Measurements from ENCODE around the gene MOCS3. TPM values are rescaled to one million over a fixed set of nuclear protein-coding genes. Genes with fewer than 3 reads are reported as not detected.

MOCS3 gene
- total RNA-seq, 1 donor from 2014 or later = 7.4 TPM

DNA sequence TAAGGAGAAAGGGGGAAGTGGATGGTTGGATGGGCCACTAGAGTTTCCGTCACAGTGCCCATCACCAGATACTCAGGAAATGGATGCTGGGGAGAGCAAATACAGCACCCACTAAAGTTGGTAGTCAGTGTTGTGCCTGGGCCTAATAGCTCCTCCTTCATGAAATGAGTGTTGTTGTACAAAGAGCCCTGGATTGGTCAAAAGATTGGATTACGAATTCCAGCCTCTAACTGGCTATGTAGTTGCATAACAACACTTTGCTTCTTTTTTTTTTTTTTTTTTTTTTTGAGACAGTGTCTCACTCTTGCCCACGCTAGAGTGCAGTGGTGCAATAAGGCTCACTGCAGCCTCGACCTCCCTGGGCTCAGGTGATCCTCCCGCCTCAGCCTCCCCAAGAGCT lies 36.9 kb downstream of the MOCS3 start:
- Mint-ChIP-seq H3K27ac (peak overlapping the region; percentile 58), H3K27me3 (no peaks in the 10 kb centered on the region), H3K4me3 (no peak overlapping the region), H3K9me3 (peaks cover 4% of the 10 kb centered on the region), H3K36me3 (no peaks in the 10 kb centered on the region), H3K4me1 (ENCODE audit: unreplicated experiment) (peaks cover 9% of the 10 kb centered on the region)
- TF ChIP-seq, protein P1, sequence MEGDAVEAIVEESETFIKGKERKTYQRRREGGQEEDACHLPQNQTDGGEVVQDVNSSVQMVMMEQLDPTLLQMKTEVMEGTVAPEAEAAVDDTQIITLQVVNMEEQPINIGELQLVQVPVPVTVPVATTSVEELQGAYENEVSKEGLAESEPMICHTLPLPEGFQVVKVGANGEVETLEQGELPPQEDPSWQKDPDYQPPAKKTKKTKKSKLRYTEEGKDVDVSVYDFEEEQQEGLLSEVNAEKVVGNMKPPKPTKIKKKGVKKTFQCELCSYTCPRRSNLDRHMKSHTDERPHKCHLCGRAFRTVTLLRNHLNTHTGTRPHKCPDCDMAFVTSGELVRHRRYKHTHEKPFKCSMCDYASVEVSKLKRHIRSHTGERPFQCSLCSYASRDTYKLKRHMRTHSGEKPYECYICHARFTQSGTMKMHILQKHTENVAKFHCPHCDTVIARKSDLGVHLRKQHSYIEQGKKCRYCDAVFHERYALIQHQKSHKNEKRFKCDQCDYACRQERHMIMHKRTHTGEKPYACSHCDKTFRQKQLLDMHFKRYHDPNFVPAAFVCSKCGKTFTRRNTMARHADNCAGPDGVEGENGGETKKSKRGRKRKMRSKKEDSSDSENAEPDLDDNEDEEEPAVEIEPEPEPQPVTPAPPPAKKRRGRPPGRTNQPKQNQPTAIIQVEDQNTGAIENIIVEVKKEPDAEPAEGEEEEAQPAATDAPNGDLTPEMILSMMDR (conservative IDR thresholded peaks at IDR 0.05) = no peak
- no peak for DNase-seq (ENCODE audit: extremely low spot score, unreplicated experiment)

DNA sequence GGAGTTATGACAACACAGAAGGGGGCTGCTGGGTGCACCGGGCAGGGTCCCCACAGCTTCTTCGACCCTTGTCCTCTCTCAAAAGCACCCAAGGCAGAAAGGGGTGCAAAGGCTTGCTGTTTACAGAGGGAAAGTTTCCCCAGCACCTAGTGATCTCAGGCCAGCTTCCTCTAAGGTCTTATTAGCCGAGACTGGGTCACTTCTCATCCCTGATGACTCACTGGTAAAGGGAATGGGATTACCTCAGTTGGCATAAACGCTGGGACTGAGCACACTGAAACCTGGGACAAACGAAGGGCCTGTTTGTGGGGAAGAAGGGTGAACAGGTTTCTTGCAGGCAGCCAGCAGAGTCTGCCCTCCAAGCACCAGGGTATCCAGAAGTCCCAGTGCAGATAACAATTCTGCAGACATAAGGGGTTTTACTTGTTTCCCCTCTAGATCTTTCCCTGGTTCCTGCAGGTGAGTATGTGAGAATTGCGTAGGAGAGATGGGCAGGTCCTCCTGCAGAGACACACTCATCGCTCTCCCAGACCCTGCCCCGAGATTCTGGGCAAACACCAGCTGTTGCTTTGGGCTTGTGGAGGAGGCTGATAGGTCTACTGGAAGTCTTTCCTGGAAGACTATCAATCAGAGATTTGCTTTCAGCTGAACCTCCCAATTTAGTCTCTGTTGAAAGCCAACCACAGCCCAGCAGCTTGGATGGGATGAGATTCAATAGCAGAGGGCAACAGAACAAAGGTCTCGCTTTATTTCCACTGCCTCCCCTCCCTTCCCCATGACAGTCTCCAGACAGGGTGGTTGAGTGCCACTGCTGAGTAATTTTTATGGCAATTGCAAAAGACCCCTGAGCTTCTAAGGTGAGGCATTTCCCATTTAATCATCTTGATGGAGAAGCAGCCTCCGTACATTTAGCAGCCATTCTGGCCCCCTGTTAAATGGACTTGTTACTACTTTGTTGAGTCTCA lies 38.6 kb downstream of the MOCS3 start:
- TF ChIP-seq, protein P1 (conservative IDR thresholded peaks at IDR 0.05) = no peak
- peaks cover 4% of the 10 kb centered on the region for H3K9me3 Mint-ChIP-seq
- no peaks in the 10 kb centered on the region for H3K36me3 Mint-ChIP-seq
- no peak for DNase-seq (ENCODE audit: extremely low spot score, unreplicated experiment)
- H3K27ac Mint-ChIP-seq = no peak overlapping the region
- no peak overlapping the region for H3K4me3 Mint-ChIP-seq
- H3K4me1 Mint-ChIP-seq (ENCODE audit: unreplicated experiment) = peaks cover 9% of the 10 kb centered on the region
- H3K27me3 Mint-ChIP-seq = no peaks in the 10 kb centered on the region

GRCh38 chr20:50999355-50999754 lies 40.7 kb downstream of the MOCS3 start:
- TF ChIP-seq, protein P1 (conservative IDR thresholded peaks at IDR 0.05) = no peak
- Mint-ChIP-seq H3K36me3 (peaks cover 7% of the 10 kb centered on the region), H3K27me3 (no peaks in the 10 kb centered on the region), H3K4me3 (no peak overlapping the region), H3K9me3 (no peaks in the 10 kb centered on the region), H3K4me1 (ENCODE audit: unreplicated experiment) (peaks cover 4% of the 10 kb centered on the region), H3K27ac (peak overlapping the region; percentile 61)
- no peak for DNase-seq (ENCODE audit: extremely low spot score, unreplicated experiment)

- no peaks in the 10 kb centered on the region for H3K9me3 Mint-ChIP-seq
- TF ChIP-seq, protein P1 (conservative IDR thresholded peaks at IDR 0.05) = no peak
- H3K27ac Mint-ChIP-seq = no peak overlapping the region
- H3K36me3 Mint-ChIP-seq = peaks cover 11% of the 10 kb centered on the region
- H3K4me3 Mint-ChIP-seq = no peak overlapping the region
- peaks cover 4% of the 10 kb centered on the region for H3K4me1 Mint-ChIP-seq (ENCODE audit: unreplicated experiment)
- H3K27me3 Mint-ChIP-seq = no peaks in the 10 kb centered on the region
- no peak for DNase-seq (ENCODE audit: extremely low spot score, unreplicated experiment)
These were observed 43.0 kb downstream of the MOCS3 start for GRCh38 chr20:51001430-51002265.

DNA sequence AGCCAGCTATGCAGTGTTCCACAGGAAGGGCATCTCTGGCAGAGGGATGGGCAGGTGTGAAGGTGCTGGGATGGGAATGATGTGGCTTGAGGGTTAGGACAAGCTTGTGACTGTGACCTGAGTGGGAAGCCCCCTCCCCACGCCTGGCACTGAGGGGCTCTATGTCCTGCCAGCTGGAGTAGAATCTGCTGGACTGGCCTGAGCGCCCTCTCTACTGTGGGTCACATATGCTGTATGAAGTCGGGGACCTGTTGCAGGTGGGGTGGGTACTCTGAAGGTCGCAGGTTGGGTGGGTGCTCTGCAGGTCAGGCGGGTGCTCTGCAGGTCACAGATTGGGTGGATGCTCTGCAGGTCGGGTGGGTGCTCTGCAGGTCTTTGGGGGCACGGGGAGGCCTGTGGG lies 44.0 kb downstream of the MOCS3 start:
- Mint-ChIP-seq H3K27me3 (no peaks in the 10 kb centered on the region), H3K4me3 (no peak overlapping the region), H3K36me3 (peaks cover 11% of the 10 kb centered on the region), H3K4me1 (ENCODE audit: unreplicated experiment) (no peaks in the 10 kb centered on the region), H3K27ac (peak overlapping the region; percentile 12), H3K9me3 (no peaks in the 10 kb centered on the region)
- no peak for DNase-seq (ENCODE audit: extremely low spot score, unreplicated experiment)
- TF ChIP-seq, protein P1 (conservative IDR thresholded peaks at IDR 0.05) = no peak
